Psoas muscle (tissue), 8 donors: ENCODE results near the gene ATG4B. TPM values are rescaled to one million over a fixed set of nuclear protein-coding genes. Genes with fewer than 3 reads are reported as not detected.
A peak's percentile ranks its signal among the peaks of the same experiment; 100 is the strongest.

Experiments used
- ATAC-seq, 4 donors: fragments of 200-7000 bp; cut with Tn5 transposase; one replicate each; pipeline ENCODE4 v1.9.1; 2020; ENCODE audit warnings: moderate library complexity in 3 of 4, mild to moderate bottlenecking in 2 of 4
- DNase-seq, 2 donors: peaks; one replicate each; pipeline ENCODE4 v3.0.0-alpha.2; 2020
- H3K27ac ChIP-seq: fragments of 200-600 bp; one replicate; pipeline ENCODE4 v1.8.0; 2022
- H3K27me3 ChIP-seq, 3 donors: fragments of 200-600 bp in 1 of 3; one replicate each; pipeline versions ENCODE4 v1.6.1 to v1.8.0; 2013 to 2022; ENCODE audit warnings: low read length in 2 of 3, mild to moderate bottlenecking in 2 of 3, moderate library complexity in 1 of 3; ENCODE audit not compliant: insufficient read depth in 3 of 3
- H3K36me3 ChIP-seq, 2 donors: fragments of 200-600 bp in 1 of 2; one replicate each; pipeline versions ENCODE4 v1.6.1 to v1.8.0; 2013 to 2022; ENCODE audit warnings: low read depth in 1 of 2, mild to moderate bottlenecking in 1 of 2, moderate library complexity in 1 of 2; ENCODE audit not compliant: insufficient read depth in 1 of 2
- H3K4me1 ChIP-seq: fragments of 200-600 bp; one replicate; pipeline ENCODE4 v1.8.0; 2022
- H3K4me3 ChIP-seq: fragments of 200-600 bp; one replicate; pipeline ENCODE4 v1.8.0; 2022; ENCODE audit warnings: mild to moderate bottlenecking
- H3K9me3 ChIP-seq: fragments of 200-600 bp; one replicate; pipeline ENCODE4 v1.8.0; 2022
- WGBS, 3 donors: extraction: QIAGEN DNeasy Blood & Tissue Kit; methylation state at CpG; one replicate each; pipeline versions ENCODE4 v1.1.6 to v1.1.7; 2013; 5-methylcytosine and 5-hydroxymethylcytosine counted together
- intact Hi-C, 2 donors: fragments of 100-400 bp; cut with DNase I; formaldehyde crosslinking; loops; one replicate each; pipeline versions ENCODE4 v1.11.0 to v1.14.2; 2022
- polyA plus RNA-seq, 3 donors: library from polyadenylated mRNA; stranded (reverse); fragments of 200-250 nt; gene quantifications; one replicate each; pipeline ENCODE4 v1.2.3, GENCODE V29; 2013
- total RNA-seq, 4 donors: library from RNA; stranded (reverse); fragmentation: NEBNext Ultra II Directional in 2 of 4; extraction: Animal tissue kit (Norgen Biotek cat#: 25700) in 2 of 4; gene quantifications; one replicate each; pipeline versions ENCODE4 v1.2.1 to v1.2.4, GENCODE V29; 2021 to 2023
- TF ChIP-seq, protein P1 (sequence below): fragments of 200-600 bp; IDR thresholded peaks from one replicate; pipeline ENCODE4 v1.8.0; 2022; ENCODE audit warnings: antibody characterized with exemption
- donor health status: healthy with polysubstance abuse.
- donor health status: DM: no; HTN: no; CAD: no; lungs with moderate emphysema.
- donor health status: Bipolar disorder and iron deficiency.
- donor health status: healthy.
- donor health status: DM: yes; HTN: yes; CAD: no.
- donor health status: DM: no; HTN: no; CAD: no.
- donor health status: DM: no; HTN: no; CAD: no.
- donor health status: DM: yes; HTN: yes; CAD: no.

Gene ATG4B
- total and polyA plus RNA-seq, 7 donors, result 33.7 to 51.3 (median 40.0) TPM

DNA sequence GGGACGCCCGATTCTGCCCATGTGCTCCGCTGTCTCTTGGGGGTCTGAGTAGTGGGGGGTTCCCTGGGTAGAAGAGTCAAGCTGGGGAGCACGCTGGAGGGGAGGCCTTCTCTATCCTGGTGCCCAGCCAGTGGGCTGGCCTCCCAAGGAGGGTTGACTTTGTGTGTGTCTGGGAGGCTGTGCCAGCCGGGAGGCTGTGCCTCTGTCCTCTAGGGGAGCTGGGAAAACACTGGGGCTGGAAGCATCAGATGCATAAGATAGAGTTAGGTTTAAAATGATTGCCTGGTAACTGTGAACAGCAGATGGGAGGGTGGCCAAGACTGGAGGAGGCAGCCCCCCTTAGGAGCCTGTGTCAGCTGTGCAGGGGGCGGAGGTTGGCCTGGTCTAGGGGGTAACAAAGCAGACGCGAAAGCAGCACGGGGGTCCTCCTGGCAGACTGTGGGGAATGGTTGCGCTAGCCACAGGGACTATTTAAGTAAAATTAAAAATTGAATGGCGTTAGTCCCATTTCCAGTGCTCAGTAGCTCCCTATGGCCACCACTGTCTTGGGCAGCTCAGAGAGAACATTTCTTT lies 65.6 kb downstream of the ATG4B start:
- Histone ChIP-seq H3K4me3 (peak overlapping the region; percentile 95), H3K36me3 (peaks cover 3 to 33% of the 10 kb centered on the region in 2 donors), H3K9me3 (peaks cover 5% of the 10 kb centered on the region), H3K27me3 (no peaks in the 10 kb centered on the region), H3K4me1 (peaks cover 8% of the 10 kb centered on the region), H3K27ac (no peak overlapping the region)
- TF ChIP-seq, protein P1, sequence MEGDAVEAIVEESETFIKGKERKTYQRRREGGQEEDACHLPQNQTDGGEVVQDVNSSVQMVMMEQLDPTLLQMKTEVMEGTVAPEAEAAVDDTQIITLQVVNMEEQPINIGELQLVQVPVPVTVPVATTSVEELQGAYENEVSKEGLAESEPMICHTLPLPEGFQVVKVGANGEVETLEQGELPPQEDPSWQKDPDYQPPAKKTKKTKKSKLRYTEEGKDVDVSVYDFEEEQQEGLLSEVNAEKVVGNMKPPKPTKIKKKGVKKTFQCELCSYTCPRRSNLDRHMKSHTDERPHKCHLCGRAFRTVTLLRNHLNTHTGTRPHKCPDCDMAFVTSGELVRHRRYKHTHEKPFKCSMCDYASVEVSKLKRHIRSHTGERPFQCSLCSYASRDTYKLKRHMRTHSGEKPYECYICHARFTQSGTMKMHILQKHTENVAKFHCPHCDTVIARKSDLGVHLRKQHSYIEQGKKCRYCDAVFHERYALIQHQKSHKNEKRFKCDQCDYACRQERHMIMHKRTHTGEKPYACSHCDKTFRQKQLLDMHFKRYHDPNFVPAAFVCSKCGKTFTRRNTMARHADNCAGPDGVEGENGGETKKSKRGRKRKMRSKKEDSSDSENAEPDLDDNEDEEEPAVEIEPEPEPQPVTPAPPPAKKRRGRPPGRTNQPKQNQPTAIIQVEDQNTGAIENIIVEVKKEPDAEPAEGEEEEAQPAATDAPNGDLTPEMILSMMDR, result no peak
- no peak for DNase-seq
- no peak for ATAC-seq
- WGBS, 3 donors, result 29 to 32% (median 31%) methylated on average over 11 of the region's 11 CpGs
- intact Hi-C loops, result no loop called here

DNA sequence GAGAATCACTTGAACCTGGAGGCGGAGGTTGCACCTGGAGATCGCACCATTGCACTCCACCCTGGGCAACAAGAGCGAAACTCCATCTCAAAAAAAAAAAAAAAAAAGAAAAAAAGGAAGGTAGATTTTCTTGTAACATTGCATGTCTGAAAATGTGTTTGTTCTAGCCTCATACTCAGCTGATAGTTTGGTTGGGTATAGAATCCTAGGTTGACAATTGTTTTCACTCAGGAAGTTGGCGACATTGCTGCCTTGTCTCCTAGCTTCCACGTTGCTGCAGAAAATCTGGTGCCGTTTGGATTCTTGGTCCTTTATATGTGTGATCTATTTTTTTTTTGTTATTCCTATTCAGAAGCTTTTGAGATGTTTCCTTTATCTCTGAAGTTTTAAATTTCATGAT lies 69.0 kb downstream of the ATG4B start:
- H3K9me3 ChIP-seq, result peaks cover 5% of the 10 kb centered on the region
- no peaks in the 10 kb centered on the region for H3K27me3 ChIP-seq
- ATAC-seq (no peak), DNase-seq (no peak)
- TF ChIP-seq, protein P1, result no peak
- H3K4me3 ChIP-seq, result no peak overlapping the region
- intact Hi-C loops, result no loop called here
- no peak overlapping the region for H3K27ac ChIP-seq
- 95 to 99% (median 97%) methylated on average over 6 of the region's 6 CpGs for WGBS, 3 donors
- peaks cover 8% of the 10 kb centered on the region for H3K4me1 ChIP-seq
- peaks cover 3 to 66% of the 10 kb centered on the region in 2 donors for H3K36me3 ChIP-seq

DNA sequence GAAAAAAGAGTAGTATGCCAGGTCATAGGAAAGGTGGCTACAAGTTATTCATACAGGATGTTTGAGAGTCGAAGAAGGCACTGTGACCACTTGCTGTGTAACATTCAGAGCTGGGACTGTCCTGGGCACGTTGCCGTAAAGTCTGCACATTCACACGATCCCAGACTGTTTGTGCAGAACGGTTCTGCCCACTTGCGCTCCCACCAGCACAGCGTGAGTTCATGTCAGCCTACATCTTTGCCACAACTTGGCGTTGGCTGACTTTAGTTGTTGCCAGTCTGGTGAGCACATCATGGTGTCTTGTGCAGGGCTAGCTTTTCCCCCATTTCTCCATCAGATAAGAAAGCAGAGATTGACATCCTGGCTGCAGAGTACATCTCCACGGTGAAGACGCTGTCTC lies 71.4 kb downstream of the ATG4B start:
- WGBS, 3 donors, result 88 to 94% (median 88%) methylated on average over 10 of the region's 10 CpGs
- peaks cover 5% of the 10 kb centered on the region for H3K9me3 ChIP-seq
- TF ChIP-seq, protein P1, result no peak
- DNase-seq (peak in 1 of 2 donors; percentile 6), ATAC-seq (no peak)
- H3K36me3 ChIP-seq, result peaks cover 3 to 88% of the 10 kb centered on the region in 2 donors
- intact Hi-C loops, result no loop called here
- no peak overlapping the region for H3K4me3 ChIP-seq
- no peaks in the 10 kb centered on the region for H3K27me3 ChIP-seq
- no peak overlapping the region for H3K27ac ChIP-seq
- no peaks in the 10 kb centered on the region for H3K4me1 ChIP-seq

DNA sequence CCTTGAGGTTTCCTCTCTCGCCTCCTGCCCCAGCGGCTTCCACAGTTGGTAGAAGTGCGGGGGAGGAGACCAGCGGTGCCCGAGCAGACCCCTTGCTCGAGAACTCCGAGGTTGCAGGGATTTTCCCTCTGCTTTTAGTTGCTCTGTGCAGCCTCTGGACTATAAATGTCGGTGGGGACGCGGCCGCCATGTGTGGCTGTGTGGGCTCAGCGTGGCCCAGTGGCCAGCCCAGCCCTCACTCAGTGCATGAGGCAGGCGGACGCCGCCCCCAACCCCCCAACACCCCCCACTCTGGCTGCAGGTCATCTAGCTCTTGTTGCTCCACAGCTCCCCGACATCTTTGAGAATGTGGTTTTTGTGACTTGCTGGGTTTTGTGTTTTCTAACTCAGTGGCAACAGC lies 81.6 kb downstream of the ATG4B start:
- no peak overlapping the region for H3K27ac ChIP-seq
- DNase-seq, result no peak
- H3K4me3 ChIP-seq, result no peak overlapping the region

More for the DNA sequence above, 81.6 kb downstream of the ATG4B start:
- intact Hi-C loops, result no loop called here
- 93 to 96% (median 95%) methylated on average over 16 of the region's 16 CpGs for WGBS, 3 donors
- peaks cover 8 to 92% of the 10 kb centered on the region in 2 donors for H3K36me3 ChIP-seq
- no peaks in the 10 kb centered on the region for H3K9me3 ChIP-seq
- TF ChIP-seq, protein P1, result no peak
- H3K4me1 ChIP-seq, result no peaks in the 10 kb centered on the region
- ATAC-seq, result no peak
- H3K27me3 ChIP-seq, result no peaks in the 10 kb centered on the region
